HepG2 (cell line): Measurements from ENCODE around the gene GRIN3B. TPM values are rescaled to one million over a fixed set of nuclear protein-coding genes. Genes with fewer than 3 reads are reported as not detected.
A peak's percentile ranks its signal among the peaks of the same experiment; 100 is the strongest.

Experiments
- FOXM1 ChIP-seq: sonication (generic); formaldehyde crosslinking; IDR thresholded peaks from 2 replicates; pipeline ENCODE4 v1.5.0; 2020; ENCODE audit warnings: missing genetic modification reagents
- GATA4 ChIP-seq: sonication (generic); IDR thresholded peaks from 2 replicates; pipeline ENCODE4 v1.6.1; 2016; ENCODE audit warnings: antibody characterized with exemption, low read depth, borderline replicate concordance
- HNRNPK ChIP-seq: fragments of 200-400 bp; formaldehyde crosslinking; IDR thresholded peaks from 2 replicates; pipeline ENCODE4 v1.6.1; 2018; ENCODE audit warnings: low read length, low read depth, moderate library complexity, mild to moderate bottlenecking; ENCODE audit not compliant: poor library complexity, severe bottlenecking
- KLF16 ChIP-seq, 2 experiments: sonication (generic) in 1 of 2; formaldehyde crosslinking in 1 of 2; IDR thresholded peaks; 2 replicates each; pipeline versions ENCODE4 v1.6.1 to v1.8.0; 2016 to 2023; ENCODE audit warnings: missing genetic modification reagents in 2 of 2, missing compliant biosample characterization in 1 of 2
- MEF2D ChIP-seq: sonication (generic); formaldehyde crosslinking; IDR thresholded peaks from 2 replicates; pipeline ENCODE4 v1.5.1; 2020; ENCODE audit warnings: mild to moderate bottlenecking, missing genetic modification reagents
- NFATC3 ChIP-seq: sonication (generic); formaldehyde crosslinking; IDR thresholded peaks from 2 replicates; pipeline ENCODE4 v1.5.1; 2020; ENCODE audit warnings: mild to moderate bottlenecking, missing genetic modification reagents
- NR2C2 ChIP-seq: sonication (generic); formaldehyde crosslinking; IDR thresholded peaks from 2 replicates; pipeline ENCODE4 v1.4.0; 2020; ENCODE audit warnings: missing genetic modification reagents, mild to moderate bottlenecking, moderate library complexity, borderline replicate concordance
- PLRG1 ChIP-seq: fragments of 450-650 bp; conservative IDR thresholded peaks from 2 replicates; pipeline ENCODE4 v1.6.1; 2016
- SAFB2 ChIP-seq: sonication (generic); formaldehyde crosslinking; IDR thresholded peaks from 2 replicates; pipeline ENCODE4 v1.5.1; 2020; ENCODE audit warnings: missing genetic modification reagents, low read depth, mild to moderate bottlenecking, borderline replicate concordance
- SP140L ChIP-seq: sonication (generic); formaldehyde crosslinking; IDR thresholded peaks from 2 replicates; pipeline ENCODE4 v1.4.0; 2020; ENCODE audit warnings: missing genetic modification reagents, borderline replicate concordance
- TEAD2 ChIP-seq: sonication (generic); formaldehyde crosslinking; IDR thresholded peaks from 2 replicates; pipeline ENCODE4 v1.9.0; 2021; ENCODE audit warnings: missing genetic modification reagents
- YEATS2 ChIP-seq: sonication (generic); formaldehyde crosslinking; IDR thresholded peaks from 2 replicates; pipeline ENCODE4 v1.4.0; 2020; ENCODE audit warnings: missing genetic modification reagents, borderline replicate concordance
- ZFYVE20 ChIP-seq: sonication (generic); formaldehyde crosslinking; IDR thresholded peaks from 2 replicates; pipeline ENCODE4 v1.8.0; 2023; ENCODE audit warnings: low read depth, mild to moderate bottlenecking, moderate library complexity, missing genetic modification reagents, borderline replicate concordance
- ZNF24 ChIP-seq: fragments of 450-650 bp; IDR thresholded peaks from 2 replicates; pipeline ENCODE4 v1.6.1; 2017; ENCODE audit warnings: antibody characterized with exemption, mild to moderate bottlenecking
- ZNF331 ChIP-seq: sonication (generic); formaldehyde crosslinking; IDR thresholded peaks from 2 replicates; pipeline ENCODE4 v1.4.0; 2020; ENCODE audit warnings: missing genetic modification reagents
- ZNF550 ChIP-seq: sonication (generic); formaldehyde crosslinking; IDR thresholded peaks from 2 replicates; pipeline ENCODE4 v1.4.0; 2020; ENCODE audit warnings: mild to moderate bottlenecking, missing genetic modification reagents, borderline replicate concordance
- ZNF652 ChIP-seq: IDR thresholded peaks from 2 replicates; pipeline ENCODE4 v1.6.1; 2016; ENCODE audit warnings: low read depth, borderline replicate concordance
- ZNF773 ChIP-seq: sonication (generic); formaldehyde crosslinking; IDR thresholded peaks from 2 replicates; pipeline ENCODE4 v1.4.0; 2020; ENCODE audit warnings: missing genetic modification reagents, borderline replicate concordance
- ZNF879 ChIP-seq: sonication (generic); formaldehyde crosslinking; IDR thresholded peaks from 2 replicates; pipeline ENCODE4 v1.8.1; 2023; ENCODE audit warnings: missing genetic modification reagents
- polyA plus RNA-seq, 8 experiments: library from polyadenylated mRNA; depleted of rRNA in 3 of 8; stranded (reverse) in 7 of 8; unstranded in 1 of 8; fragments of >200 nt; fragmentation: Illumina TruSeq in 4 of 8; extraction: Trizol in 4 of 8; gene quantifications; 2 replicates each; pipeline versions ENCODE4 v1.2.1 to v1.2.3, GENCODE V29; 2011 to 2016; ENCODE audit warnings: low read depth in 4 of 8, missing spikeins in 1 of 8, mixed read lengths in 1 of 8; ENCODE audit not compliant: insufficient read depth in 1 of 8
- total RNA-seq, 5 experiments: library from RNA; depleted of rRNA; stranded (reverse); fragments of >200 nt; fragmentation: Illumina TruSeq; extraction: Trizol; gene quantifications; 2 replicates each; pipeline ENCODE4 v1.2.3, GENCODE V29; 2016; ENCODE audit warnings: low read depth in 1 of 5
- TF ChIP-seq, protein P1 (sequence below): sonication (generic); IDR thresholded peaks from 2 replicates; pipeline ENCODE4 v1.6.1; 2016; ENCODE audit warnings: low read depth, borderline replicate concordance
- TF ChIP-seq, protein P2 (sequence below): sonication (generic); formaldehyde crosslinking; IDR thresholded peaks from 2 replicates; pipeline ENCODE4 v1.4.0; 2020; ENCODE audit warnings: missing genetic modification reagents, borderline replicate concordance
- TF ChIP-seq, protein P3 (sequence below): sonication (generic); formaldehyde crosslinking; IDR thresholded peaks from 2 replicates; pipeline ENCODE4 v1.4.0; 2020; ENCODE audit warnings: missing genetic modification reagents, borderline replicate concordance
- TF ChIP-seq, protein P4 (sequence below): sonication (generic); formaldehyde crosslinking; IDR thresholded peaks from 2 replicates; pipeline ENCODE4 v1.4.0; 2020; ENCODE audit warnings: mild to moderate bottlenecking, missing genetic modification reagents
- TF ChIP-seq, protein P5 (sequence below): sonication (generic); formaldehyde crosslinking; IDR thresholded peaks from 2 replicates; pipeline ENCODE4 v1.4.0; 2020; ENCODE audit warnings: mild to moderate bottlenecking, missing genetic modification reagents
- TF ChIP-seq, protein P6 (sequence below): sonication (generic); formaldehyde crosslinking; IDR thresholded peaks from 2 replicates; pipeline ENCODE4 v1.4.0; 2020; ENCODE audit warnings: low read depth, mild to moderate bottlenecking, missing genetic modification reagents

The GRIN3B gene
- total and polyA plus RNA-seq, 2 of the 13 experiments (the other 11 are each of a cell fraction or from before 2014, with no cell fraction given): 0.07 to 0.20 TPM

DNA sequence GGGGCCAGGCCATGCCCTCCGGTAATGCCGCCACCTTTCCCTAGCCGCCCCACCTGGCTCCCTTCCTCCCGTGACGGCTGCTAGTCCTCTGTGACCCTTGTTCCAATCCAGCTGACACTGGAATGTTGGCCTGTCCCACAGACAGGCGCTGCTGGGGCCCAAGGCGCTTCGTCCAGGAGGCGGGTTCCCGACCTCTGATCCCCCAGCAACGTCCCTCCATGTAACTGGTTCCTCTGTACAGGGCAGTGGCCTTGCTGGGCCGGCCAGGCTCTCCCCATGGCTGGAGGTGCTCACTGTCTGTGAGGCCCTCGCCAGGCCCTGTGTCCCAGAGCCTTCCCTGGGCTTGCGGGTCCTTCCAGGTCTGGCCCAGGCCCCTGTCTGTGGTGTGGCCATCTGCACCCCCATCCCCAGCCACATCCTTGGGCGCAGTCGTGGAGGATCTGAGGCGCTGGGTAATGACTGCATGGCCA lies 6.8 kb upstream of the GRIN3B start (continued):
- TF ChIP-seq, protein P1, sequence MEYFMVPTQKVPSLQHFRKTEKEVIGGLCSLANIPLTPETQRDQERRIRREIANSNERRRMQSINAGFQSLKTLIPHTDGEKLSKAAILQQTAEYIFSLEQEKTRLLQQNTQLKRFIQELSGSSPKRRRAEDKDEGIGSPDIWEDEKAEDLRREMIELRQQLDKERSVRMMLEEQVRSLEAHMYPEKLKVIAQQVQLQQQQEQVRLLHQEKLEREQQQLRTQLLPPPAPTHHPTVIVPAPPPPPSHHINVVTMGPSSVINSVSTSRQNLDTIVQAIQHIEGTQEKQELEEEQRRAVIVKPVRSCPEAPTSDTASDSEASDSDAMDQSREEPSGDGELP: peak; percentile 97
- TF ChIP-seq NR2C2 (CRISPR knock-in tag) (peak; percentile 66), ZNF773 (CRISPR knock-in tag) (no peak), NFATC3 (CRISPR knock-in tag) (no peak), ZFYVE20 (CRISPR knock-in tag) (no peak), ZNF24 (no peak), GATA4 (no peak), KLF16 (CRISPR knock-in tag; IDR thresholded peaks at IDR 0.05) (peak in 1 of 2 experiments; percentile 43; a peak in 1 of 4 replicates), TEAD2 (CRISPR knock-in tag) (no peak), FOXM1 (CRISPR knock-in tag) (no peak), ZNF550 (CRISPR knock-in tag) (no peak), YEATS2 (CRISPR knock-in tag) (no peak), SP140L (CRISPR knock-in tag) (no peak), SAFB2 (CRISPR knock-in tag) (no peak), HNRNPK (no peak), MEF2D (CRISPR knock-in tag) (0 out of 2 replicates have a peak, but pooled peaks have one; percentile 55), PLRG1 (no peak), ZNF652 (CRISPR knock-in tag) (no peak), ZNF331 (CRISPR knock-in tag) (peak; percentile 82), ZNF879 (no peak)
- TF ChIP-seq, protein P2, sequence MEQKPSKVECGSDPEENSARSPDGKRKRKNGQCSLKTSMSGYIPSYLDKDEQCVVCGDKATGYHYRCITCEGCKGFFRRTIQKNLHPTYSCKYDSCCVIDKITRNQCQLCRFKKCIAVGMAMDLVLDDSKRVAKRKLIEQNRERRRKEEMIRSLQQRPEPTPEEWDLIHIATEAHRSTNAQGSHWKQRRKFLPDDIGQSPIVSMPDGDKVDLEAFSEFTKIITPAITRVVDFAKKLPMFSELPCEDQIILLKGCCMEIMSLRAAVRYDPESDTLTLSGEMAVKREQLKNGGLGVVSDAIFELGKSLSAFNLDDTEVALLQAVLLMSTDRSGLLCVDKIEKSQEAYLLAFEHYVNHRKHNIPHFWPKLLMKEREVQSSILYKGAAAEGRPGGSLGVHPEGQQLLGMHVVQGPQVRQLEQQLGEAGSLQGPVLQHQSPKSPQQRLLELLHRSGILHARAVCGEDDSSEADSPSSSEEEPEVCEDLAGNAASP: peak; percentile 61; the same call in 1 of the 2 replicates
- TF ChIP-seq, protein P3, sequence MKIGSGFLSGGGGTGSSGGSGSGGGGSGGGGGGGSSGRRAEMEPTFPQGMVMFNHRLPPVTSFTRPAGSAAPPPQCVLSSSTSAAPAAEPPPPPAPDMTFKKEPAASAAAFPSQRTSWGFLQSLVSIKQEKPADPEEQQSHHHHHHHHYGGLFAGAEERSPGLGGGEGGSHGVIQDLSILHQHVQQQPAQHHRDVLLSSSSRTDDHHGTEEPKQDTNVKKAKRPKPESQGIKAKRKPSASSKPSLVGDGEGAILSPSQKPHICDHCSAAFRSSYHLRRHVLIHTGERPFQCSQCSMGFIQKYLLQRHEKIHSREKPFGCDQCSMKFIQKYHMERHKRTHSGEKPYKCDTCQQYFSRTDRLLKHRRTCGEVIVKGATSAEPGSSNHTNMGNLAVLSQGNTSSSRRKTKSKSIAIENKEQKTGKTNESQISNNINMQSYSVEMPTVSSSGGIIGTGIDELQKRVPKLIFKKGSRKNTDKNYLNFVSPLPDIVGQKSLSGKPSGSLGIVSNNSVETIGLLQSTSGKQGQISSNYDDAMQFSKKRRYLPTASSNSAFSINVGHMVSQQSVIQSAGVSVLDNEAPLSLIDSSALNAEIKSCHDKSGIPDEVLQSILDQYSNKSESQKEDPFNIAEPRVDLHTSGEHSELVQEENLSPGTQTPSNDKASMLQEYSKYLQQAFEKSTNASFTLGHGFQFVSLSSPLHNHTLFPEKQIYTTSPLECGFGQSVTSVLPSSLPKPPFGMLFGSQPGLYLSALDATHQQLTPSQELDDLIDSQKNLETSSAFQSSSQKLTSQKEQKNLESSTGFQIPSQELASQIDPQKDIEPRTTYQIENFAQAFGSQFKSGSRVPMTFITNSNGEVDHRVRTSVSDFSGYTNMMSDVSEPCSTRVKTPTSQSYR: peak; percentile 45; the same call in 1 of the 2 replicates
- TF ChIP-seq, protein P4, sequence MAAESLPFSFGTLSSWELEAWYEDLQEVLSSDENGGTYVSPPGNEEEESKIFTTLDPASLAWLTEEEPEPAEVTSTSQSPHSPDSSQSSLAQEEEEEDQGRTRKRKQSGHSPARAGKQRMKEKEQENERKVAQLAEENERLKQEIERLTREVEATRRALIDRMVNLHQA (CRISPR knock-in tag): no peak
- TF ChIP-seq, protein P5, sequence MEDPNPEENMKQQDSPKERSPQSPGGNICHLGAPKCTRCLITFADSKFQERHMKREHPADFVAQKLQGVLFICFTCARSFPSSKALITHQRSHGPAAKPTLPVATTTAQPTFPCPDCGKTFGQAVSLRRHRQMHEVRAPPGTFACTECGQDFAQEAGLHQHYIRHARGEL: no peak
- TF ChIP-seq, protein P6, sequence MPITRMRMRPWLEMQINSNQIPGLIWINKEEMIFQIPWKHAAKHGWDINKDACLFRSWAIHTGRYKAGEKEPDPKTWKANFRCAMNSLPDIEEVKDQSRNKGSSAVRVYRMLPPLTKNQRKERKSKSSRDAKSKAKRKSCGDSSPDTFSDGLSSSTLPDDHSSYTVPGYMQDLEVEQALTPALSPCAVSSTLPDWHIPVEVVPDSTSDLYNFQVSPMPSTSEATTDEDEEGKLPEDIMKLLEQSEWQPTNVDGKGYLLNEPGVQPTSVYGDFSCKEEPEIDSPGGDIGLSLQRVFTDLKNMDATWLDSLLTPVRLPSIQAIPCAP: no peak
